Panc1 (cell line): ENCODE results near the gene PLXNA2. TPM values are rescaled to one million over a fixed set of nuclear protein-coding genes. Genes with fewer than 3 reads are reported as not detected.

Experiments used
- ATAC-seq: fragments of 200-7000 bp; cut with Tn5 transposase; 2 replicates; pipeline ENCODE4 v1.9.1; 2020; ENCODE audit warnings: mild to moderate bottlenecking, moderate library complexity
- BruUV-seq: library from RNA; stranded (reverse); fragments of 400-500 nt; replicated peaks from 2 replicates; lab custom pipeline; 2021; lab: Mats Ljungman, UMichigan
- CTCF ChIA-PET: fragments of 300-600 bp; sonication (Branson Sonifier 250); formaldehyde crosslinking; loops from one replicate; lab custom pipeline; 2022; ENCODE audit warnings: antibody characterized with exemption; lab: Charles Lee
- POLR2A ChIA-PET: fragments of 300-600 bp; sonication (Branson Sonifier 250); formaldehyde crosslinking; loops from one replicate; lab custom pipeline; 2022; ENCODE audit warnings: antibody characterized with exemption; lab: Charles Lee
- DNase-seq: peaks from one replicate; pipeline ENCODE4 v3.0.0-alpha.2; 2010; ENCODE audit warnings: low read depth, low spot score
- H3K27ac ChIP-seq: 2 replicates; pipeline ENCODE4 v1.5.1; 2011; ENCODE audit warnings: mild to moderate bottlenecking, low read length, inconsistent platforms
- H3K27me3 ChIP-seq: fragments of 200-500 bp; sonication (Bioruptor generic); 2 replicates; pipeline ENCODE4 v1.6.0; 2014; ENCODE audit warnings: low read length, inconsistent platforms; ENCODE audit not compliant: control insufficient read depth, insufficient read depth
- H3K36me3 ChIP-seq: fragments of 200-500 bp; sonication (Bioruptor generic); 2 replicates; pipeline ENCODE4 v1.5.1; 2014; ENCODE audit warnings: inconsistent platforms, mild to moderate bottlenecking, low read length, moderate library complexity; ENCODE audit not compliant: control insufficient read depth, insufficient read depth
- H3K4me1 ChIP-seq: 2 replicates; pipeline ENCODE4 v1.5.1; 2011; ENCODE audit warnings: inconsistent platforms, mild to moderate bottlenecking, low read length, moderate library complexity; ENCODE audit not compliant: control insufficient read depth, insufficient read depth
- H3K4me3 ChIP-seq, 2 experiments: 2 replicates each; pipeline ENCODE4 v1.5.1; 2011 to 2012; ENCODE audit warnings: low read depth in 2 of 2, low read length in 2 of 2, mild to moderate bottlenecking in 2 of 2, inconsistent platforms in 1 of 2, moderate library complexity in 1 of 2
- H3K9me3 ChIP-seq: fragments of 200-500 bp; sonication (Bioruptor generic); 2 replicates; pipeline ENCODE4 v1.5.1; 2014; ENCODE audit warnings: low read depth, mild to moderate bottlenecking, inconsistent platforms, low read length, moderate library complexity; ENCODE audit not compliant: control insufficient read depth, insufficient read depth
- POLR2AphosphoS5 ChIP-seq: IDR thresholded peaks from 2 replicates; pipeline ENCODE4 v1.6.1; 2012; ENCODE audit warnings: mild to moderate bottlenecking, low read depth, low read length, moderate library complexity
- SIN3A ChIP-seq: IDR thresholded peaks from 2 replicates; pipeline ENCODE4 v1.6.1; 2012; ENCODE audit warnings: low read depth, mild to moderate bottlenecking, low read length, moderate library complexity, borderline replicate concordance; ENCODE audit not compliant: insufficient read depth
- TCF7L2 ChIP-seq: IDR thresholded peaks from 2 replicates; pipeline ENCODE4 v1.6.1; 2011; ENCODE audit warnings: mild to moderate bottlenecking, low read depth, low read length, inconsistent platforms
- in situ Hi-C: cut with HindIII; loops from 2 replicates; pipeline ENCODE4 v1.10.0; 2016; ENCODE audit warnings: low sequenced_read_pairs, low pct_unique_long_range_greater_than_20kb
- intact Hi-C: fragments of 100-400 bp; cut with micrococcal nuclease; formaldehyde crosslinking; loops from one replicate; pipeline ENCODE4 v1.10.0; 2022; ENCODE audit not compliant: unreplicated experiment
- total RNA-seq: library from RNA; stranded (reverse); gene quantifications from one replicate; pipeline ENCODE4 v1.2.1, GENCODE V29; 2021; ENCODE audit not compliant: unreplicated experiment
- TF ChIP-seq, protein P1 (sequence below): fragments of 450-650 bp; IDR thresholded peaks from 2 replicates; pipeline ENCODE4 v1.5.1; 2017; ENCODE audit warnings: mild to moderate bottlenecking
- TF ChIP-seq, protein P2 (sequence below), 2 experiments: IDR thresholded peaks; 2 replicates each; pipeline ENCODE4 v1.6.1; 2011 to 2012; ENCODE audit warnings: low read depth in 2 of 2, control low read depth in 1 of 2, low read length in 1 of 2, mild to moderate bottlenecking in 1 of 2, moderate library complexity in 1 of 2; ENCODE audit not compliant: insufficient read depth in 1 of 2

PLXNA2 gene
- total RNA-seq, 1 experiment from 2014 or later: 0.98 TPM

DNA sequence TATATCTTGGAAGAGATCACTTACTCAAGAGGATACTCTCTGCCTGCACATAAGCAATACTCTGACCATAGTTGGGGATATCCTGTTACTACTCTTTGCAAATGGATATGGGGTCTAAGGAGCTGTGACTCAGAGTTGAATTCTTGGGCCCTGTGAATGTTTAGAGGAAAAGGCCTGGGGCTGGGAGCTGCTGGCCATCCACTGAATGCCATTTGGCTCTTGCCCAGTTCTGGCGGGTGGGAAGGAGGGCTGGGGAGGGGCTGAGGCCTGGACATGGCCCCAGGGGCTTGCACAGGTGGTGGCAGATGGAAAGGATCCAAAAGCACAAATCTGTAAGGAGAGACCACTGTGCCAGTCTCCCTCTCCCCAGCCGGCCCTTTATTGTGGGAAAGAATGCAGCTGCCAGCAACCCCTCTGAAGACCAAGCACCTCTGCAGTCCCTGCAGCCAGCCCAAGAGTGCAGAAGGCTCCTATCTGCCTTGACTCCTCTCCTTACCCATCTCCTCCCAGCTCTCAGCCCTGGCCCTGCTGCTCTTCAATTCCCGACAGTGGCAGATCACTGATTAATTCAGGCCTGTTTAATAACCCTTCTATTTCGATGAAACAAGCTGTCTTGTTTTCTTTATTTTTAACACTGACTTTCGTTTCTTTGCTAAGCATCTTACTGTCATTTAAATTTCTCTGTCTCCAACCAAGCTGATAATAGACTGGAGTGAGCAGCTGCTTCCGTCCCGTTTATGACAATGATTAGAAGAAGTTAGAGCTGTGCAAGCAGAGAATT lies 12.1 kb downstream of the PLXNA2 start:
- Histone ChIP-seq H3K36me3 (no peaks in the 10 kb centered on the region), H3K9me3 (no peaks in the 10 kb centered on the region), H3K4me1 (no peaks in the 10 kb centered on the region), H3K27ac (no peak overlapping the region), H3K27me3 (no peaks in the 10 kb centered on the region; the same call in none of the 2 replicates), H3K4me3 (no peak overlapping the region)
- CTCF ChIA-PET: no interaction called here
- intact Hi-C loops: no loop called here
- TF ChIP-seq POLR2AphosphoS5 (no peak), TCF7L2 (no peak), SIN3A (no peak)
- TF ChIP-seq, protein P1, sequence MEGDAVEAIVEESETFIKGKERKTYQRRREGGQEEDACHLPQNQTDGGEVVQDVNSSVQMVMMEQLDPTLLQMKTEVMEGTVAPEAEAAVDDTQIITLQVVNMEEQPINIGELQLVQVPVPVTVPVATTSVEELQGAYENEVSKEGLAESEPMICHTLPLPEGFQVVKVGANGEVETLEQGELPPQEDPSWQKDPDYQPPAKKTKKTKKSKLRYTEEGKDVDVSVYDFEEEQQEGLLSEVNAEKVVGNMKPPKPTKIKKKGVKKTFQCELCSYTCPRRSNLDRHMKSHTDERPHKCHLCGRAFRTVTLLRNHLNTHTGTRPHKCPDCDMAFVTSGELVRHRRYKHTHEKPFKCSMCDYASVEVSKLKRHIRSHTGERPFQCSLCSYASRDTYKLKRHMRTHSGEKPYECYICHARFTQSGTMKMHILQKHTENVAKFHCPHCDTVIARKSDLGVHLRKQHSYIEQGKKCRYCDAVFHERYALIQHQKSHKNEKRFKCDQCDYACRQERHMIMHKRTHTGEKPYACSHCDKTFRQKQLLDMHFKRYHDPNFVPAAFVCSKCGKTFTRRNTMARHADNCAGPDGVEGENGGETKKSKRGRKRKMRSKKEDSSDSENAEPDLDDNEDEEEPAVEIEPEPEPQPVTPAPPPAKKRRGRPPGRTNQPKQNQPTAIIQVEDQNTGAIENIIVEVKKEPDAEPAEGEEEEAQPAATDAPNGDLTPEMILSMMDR: no peak
- TF ChIP-seq, protein P2, sequence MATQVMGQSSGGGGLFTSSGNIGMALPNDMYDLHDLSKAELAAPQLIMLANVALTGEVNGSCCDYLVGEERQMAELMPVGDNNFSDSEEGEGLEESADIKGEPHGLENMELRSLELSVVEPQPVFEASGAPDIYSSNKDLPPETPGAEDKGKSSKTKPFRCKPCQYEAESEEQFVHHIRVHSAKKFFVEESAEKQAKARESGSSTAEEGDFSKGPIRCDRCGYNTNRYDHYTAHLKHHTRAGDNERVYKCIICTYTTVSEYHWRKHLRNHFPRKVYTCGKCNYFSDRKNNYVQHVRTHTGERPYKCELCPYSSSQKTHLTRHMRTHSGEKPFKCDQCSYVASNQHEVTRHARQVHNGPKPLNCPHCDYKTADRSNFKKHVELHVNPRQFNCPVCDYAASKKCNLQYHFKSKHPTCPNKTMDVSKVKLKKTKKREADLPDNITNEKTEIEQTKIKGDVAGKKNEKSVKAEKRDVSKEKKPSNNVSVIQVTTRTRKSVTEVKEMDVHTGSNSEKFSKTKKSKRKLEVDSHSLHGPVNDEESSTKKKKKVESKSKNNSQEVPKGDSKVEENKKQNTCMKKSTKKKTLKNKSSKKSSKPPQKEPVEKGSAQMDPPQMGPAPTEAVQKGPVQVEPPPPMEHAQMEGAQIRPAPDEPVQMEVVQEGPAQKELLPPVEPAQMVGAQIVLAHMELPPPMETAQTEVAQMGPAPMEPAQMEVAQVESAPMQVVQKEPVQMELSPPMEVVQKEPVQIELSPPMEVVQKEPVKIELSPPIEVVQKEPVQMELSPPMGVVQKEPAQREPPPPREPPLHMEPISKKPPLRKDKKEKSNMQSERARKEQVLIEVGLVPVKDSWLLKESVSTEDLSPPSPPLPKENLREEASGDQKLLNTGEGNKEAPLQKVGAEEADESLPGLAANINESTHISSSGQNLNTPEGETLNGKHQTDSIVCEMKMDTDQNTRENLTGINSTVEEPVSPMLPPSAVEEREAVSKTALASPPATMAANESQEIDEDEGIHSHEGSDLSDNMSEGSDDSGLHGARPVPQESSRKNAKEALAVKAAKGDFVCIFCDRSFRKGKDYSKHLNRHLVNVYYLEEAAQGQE (IDR thresholded peaks at IDR 0.05; ENCODE audit: insufficient read depth in 1 of 2, low read depth in 2 of 2, low read length in 1 of 2): no peak
- BruUV-seq: no TSS peak
- POLR2A ChIA-PET: no interaction called here
- DNase-seq: no peak
- in situ Hi-C loops: no loop called here
- ATAC-seq: no peak

DNA sequence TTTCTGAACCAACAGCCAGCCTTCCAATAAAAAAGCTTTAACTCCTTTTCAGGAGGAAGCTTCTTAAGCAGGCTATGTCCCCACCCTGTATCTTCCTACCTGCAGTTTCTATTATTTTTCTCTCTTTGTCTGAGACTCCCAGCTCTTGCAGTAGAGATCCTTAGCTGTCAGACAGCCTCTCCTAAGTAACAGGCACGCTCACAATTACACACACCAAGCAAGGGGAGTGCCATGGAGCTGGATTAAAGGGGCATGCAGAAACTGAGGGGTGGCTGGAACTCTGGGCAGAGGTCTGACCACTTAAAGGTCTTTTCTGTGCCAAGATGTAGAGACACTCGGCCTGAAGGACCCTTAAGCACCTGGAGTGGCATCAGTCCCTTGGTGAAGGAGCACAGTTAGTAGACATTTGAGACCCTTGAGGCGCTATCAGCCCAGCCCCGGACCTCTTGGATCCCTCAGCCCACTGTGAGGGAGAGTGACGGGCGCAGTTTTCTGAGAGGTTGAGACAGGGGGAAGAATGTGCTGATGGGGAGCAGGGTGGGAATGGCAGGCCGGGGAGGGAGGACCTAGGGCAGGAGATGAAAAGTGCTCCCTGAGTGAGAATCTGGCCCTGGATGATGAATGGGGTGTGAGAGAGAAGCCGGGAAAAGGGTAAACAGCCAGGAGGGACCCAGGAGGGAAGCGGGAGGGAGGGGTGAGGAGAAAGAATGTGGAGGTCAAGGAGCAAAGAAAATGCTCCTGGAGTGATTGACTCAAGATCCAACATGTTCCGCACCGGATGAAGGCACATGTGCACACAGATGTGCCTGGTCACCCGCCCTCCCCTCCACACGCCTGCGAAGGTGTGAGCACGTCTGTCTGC lies 13.3 kb downstream of the PLXNA2 start:
- TF ChIP-seq, protein P2 (IDR thresholded peaks at IDR 0.05; ENCODE audit: insufficient read depth in 1 of 2, low read depth in 2 of 2, low read length in 1 of 2): no peak
- TF ChIP-seq, protein P1: no peak
- TF ChIP-seq TCF7L2 (no peak), POLR2AphosphoS5 (no peak), SIN3A (no peak)
- DNase-seq (no peak), ATAC-seq (no peak)
- no peaks in the 10 kb centered on the region for H3K4me1 ChIP-seq
- H3K4me3 ChIP-seq: no peak overlapping the region
- no peak overlapping the region for H3K27ac ChIP-seq
- no peaks in the 10 kb centered on the region; the same call in none of the 2 replicates for H3K27me3 ChIP-seq
- no peaks in the 10 kb centered on the region for H3K9me3 ChIP-seq
- CTCF ChIA-PET: no interaction called here
- no peaks in the 10 kb centered on the region for H3K36me3 ChIP-seq
- POLR2A ChIA-PET: no interaction called here
- intact Hi-C loops: no loop called here
- in situ Hi-C loops: no loop called here
- no TSS peak for BruUV-seq
